A673 (cell line): ENCODE measurements around the gene DLG2. TPM values are rescaled to one million over a fixed set of nuclear protein-coding genes. Genes with fewer than 3 reads are reported as not detected.

Experiments
- BruUV-seq: library from RNA; stranded (reverse); fragments of 400-500 nt; replicated peaks from 2 replicates; lab custom pipeline; 2021; lab: Mats Ljungman, UMichigan
- CTCF ChIA-PET: fragments of 300-600 bp; sonication (Branson Sonifier 250); formaldehyde crosslinking; loops from one replicate; lab custom pipeline; 2022; ENCODE audit warnings: antibody characterized with exemption; lab: Charles Lee
- POLR2A ChIA-PET: fragments of 300-600 bp; sonication (Branson Sonifier 250); formaldehyde crosslinking; loops from one replicate; lab custom pipeline; 2022; ENCODE audit warnings: antibody characterized with exemption; ENCODE audit not compliant: low non-redundant PET; lab: Charles Lee
- DNase-seq: peaks from one replicate; pipeline ENCODE4 v3.0.0-alpha.2; 2015; ENCODE audit warnings: low spot score
- H3K27ac ChIP-seq: fragments of 200-600 bp; sonication (generic); 2 replicates; pipeline ENCODE4 v1.5.1; 2016; ENCODE audit warnings: mixed run types, low read depth, mild to moderate bottlenecking, mixed read lengths, antibody characterized with exemption, low read length; ENCODE audit not compliant: poor library complexity, severe bottlenecking
- H3K27me3 ChIP-seq: fragments of 200-600 bp; sonication (generic); replicated peaks from 2 replicates; pipeline ENCODE4 v1.6.1; 2017; ENCODE audit warnings: mixed run types, low read depth, mild to moderate bottlenecking, mixed read lengths, antibody characterized with exemption, low read length; ENCODE audit not compliant: insufficient read depth, poor library complexity
- H3K36me3 ChIP-seq: fragments of 200-600 bp; sonication (generic); 2 replicates; pipeline ENCODE4 v1.6.1; 2016; ENCODE audit warnings: mixed run types, mild to moderate bottlenecking, mixed read lengths, antibody characterized with exemption, low read length; ENCODE audit not compliant: insufficient read depth, poor library complexity, severe bottlenecking
- H3K4me1 ChIP-seq: fragments of 200-600 bp; sonication (generic); 2 replicates; pipeline ENCODE4 v1.6.1; 2017; ENCODE audit warnings: mixed run types, mild to moderate bottlenecking, mixed read lengths, antibody characterized with exemption, low read length; ENCODE audit not compliant: insufficient read depth, poor library complexity, severe bottlenecking
- H3K4me3 ChIP-seq: fragments of 200-600 bp; sonication (generic); 2 replicates; pipeline ENCODE4 v1.5.1; 2016; ENCODE audit warnings: low read depth, mixed run types, mild to moderate bottlenecking, mixed read lengths, low read length; ENCODE audit not compliant: poor library complexity, severe bottlenecking
- H3K9me3 ChIP-seq: fragments of 200-600 bp; sonication (generic); 2 replicates; pipeline ENCODE4 v1.6.1; 2016; ENCODE audit warnings: mixed run types, low read depth, mild to moderate bottlenecking, mixed read lengths, antibody characterized with exemption, low read length; ENCODE audit not compliant: poor library complexity, severe bottlenecking
- EZH2 ChIP-seq: fragments of 200-600 bp; sonication (generic); IDR thresholded peaks from 2 replicates; pipeline ENCODE4 v1.6.1; 2017; ENCODE audit warnings: borderline replicate concordance, low read depth, mild to moderate bottlenecking, mixed read lengths, antibody characterized with exemption, low read length; ENCODE audit not compliant: poor library complexity, severe bottlenecking
- intact Hi-C: fragments of 100-400 bp; cut with micrococcal nuclease; formaldehyde crosslinking; loops from one replicate; pipeline ENCODE4 v1.10.0; 2022; ENCODE audit not compliant: unreplicated experiment
- total RNA-seq: library from RNA; stranded (reverse); gene quantifications from 2 replicates; pipeline ENCODE4 v1.2.3, GENCODE V29; 2021
- TF ChIP-seq, protein P1 (sequence below): fragments of 300-800, 200-600 bp; sonication (generic); conservative IDR thresholded peaks from 2 replicates; pipeline ENCODE4 v1.5.1; 2017; ENCODE audit warnings: low read depth, mild to moderate bottlenecking, antibody characterized with exemption, low read length, moderate library complexity, mixed read lengths

Gene DLG2
- total RNA-seq, 1 experiment from 2014 or later: 277 TPM

DNA sequence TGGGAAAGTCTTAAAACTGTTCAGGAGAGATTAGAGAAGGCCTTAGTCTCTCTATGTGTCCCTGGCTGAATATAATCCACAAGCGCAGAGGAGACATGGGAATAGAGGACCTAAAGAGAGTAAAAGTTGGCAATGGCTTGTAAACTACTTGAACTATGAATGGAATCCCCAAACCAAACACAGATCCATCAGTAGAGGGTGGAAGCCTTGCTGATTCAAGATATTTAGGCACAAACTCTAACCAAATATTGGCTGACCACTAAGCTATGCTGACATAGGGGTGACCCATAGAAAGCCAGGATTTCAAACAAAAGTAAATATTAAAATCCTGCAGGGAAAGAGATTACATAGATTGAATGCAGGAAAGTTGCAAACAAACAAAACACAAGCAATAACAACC, 439.2 kb downstream of the DLG2 start:
- no peak for DNase-seq
- Histone ChIP-seq H3K4me1 (no peaks in the 10 kb centered on the region), H3K4me3 (no peak overlapping the region), H3K27me3 (no peaks in the 10 kb centered on the region), H3K27ac (no peak overlapping the region), H3K36me3 (no peaks in the 10 kb centered on the region), H3K9me3 (no peaks in the 10 kb centered on the region)
- intact Hi-C loops: no loop called here
- no TSS peak for BruUV-seq
- TF ChIP-seq, protein P1, sequence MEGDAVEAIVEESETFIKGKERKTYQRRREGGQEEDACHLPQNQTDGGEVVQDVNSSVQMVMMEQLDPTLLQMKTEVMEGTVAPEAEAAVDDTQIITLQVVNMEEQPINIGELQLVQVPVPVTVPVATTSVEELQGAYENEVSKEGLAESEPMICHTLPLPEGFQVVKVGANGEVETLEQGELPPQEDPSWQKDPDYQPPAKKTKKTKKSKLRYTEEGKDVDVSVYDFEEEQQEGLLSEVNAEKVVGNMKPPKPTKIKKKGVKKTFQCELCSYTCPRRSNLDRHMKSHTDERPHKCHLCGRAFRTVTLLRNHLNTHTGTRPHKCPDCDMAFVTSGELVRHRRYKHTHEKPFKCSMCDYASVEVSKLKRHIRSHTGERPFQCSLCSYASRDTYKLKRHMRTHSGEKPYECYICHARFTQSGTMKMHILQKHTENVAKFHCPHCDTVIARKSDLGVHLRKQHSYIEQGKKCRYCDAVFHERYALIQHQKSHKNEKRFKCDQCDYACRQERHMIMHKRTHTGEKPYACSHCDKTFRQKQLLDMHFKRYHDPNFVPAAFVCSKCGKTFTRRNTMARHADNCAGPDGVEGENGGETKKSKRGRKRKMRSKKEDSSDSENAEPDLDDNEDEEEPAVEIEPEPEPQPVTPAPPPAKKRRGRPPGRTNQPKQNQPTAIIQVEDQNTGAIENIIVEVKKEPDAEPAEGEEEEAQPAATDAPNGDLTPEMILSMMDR: no peak
- no peak for TF ChIP-seq EZH2
- CTCF ChIA-PET: no interaction called here
- POLR2A ChIA-PET: no interaction called here

DNA sequence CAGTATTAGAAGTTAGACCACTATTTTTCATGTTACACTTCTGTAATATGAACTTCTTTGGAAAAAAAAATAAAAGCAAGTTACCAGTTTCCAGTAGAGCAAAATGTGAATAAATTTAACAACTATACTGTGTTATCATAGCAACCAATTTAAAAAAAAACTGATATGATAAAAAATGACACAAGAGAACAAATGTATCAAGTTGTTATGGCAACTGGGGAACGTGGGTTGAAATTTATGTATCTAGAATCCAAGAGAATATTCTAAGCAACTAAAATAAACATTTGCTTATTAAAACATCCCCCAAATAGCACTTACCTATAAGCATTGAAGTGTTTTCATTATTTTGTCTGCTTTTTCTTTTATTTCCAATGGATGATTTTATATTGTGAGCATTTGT, 442.4 kb downstream of the DLG2 start:
- H3K4me1 ChIP-seq: peaks cover 2% of the 10 kb centered on the region
- no peaks in the 10 kb centered on the region for H3K9me3 ChIP-seq
- no peak for DNase-seq
- POLR2A ChIA-PET: no interaction called here
- no peak overlapping the region for H3K4me3 ChIP-seq
- H3K36me3 ChIP-seq: no peaks in the 10 kb centered on the region
- no peak for TF ChIP-seq EZH2
- TF ChIP-seq, protein P1: no peak
- CTCF ChIA-PET: no interaction called here
- BruUV-seq: no TSS peak
- no peak overlapping the region for H3K27ac ChIP-seq
- intact Hi-C loops: no loop called here
- no peaks in the 10 kb centered on the region for H3K27me3 ChIP-seq

DNA sequence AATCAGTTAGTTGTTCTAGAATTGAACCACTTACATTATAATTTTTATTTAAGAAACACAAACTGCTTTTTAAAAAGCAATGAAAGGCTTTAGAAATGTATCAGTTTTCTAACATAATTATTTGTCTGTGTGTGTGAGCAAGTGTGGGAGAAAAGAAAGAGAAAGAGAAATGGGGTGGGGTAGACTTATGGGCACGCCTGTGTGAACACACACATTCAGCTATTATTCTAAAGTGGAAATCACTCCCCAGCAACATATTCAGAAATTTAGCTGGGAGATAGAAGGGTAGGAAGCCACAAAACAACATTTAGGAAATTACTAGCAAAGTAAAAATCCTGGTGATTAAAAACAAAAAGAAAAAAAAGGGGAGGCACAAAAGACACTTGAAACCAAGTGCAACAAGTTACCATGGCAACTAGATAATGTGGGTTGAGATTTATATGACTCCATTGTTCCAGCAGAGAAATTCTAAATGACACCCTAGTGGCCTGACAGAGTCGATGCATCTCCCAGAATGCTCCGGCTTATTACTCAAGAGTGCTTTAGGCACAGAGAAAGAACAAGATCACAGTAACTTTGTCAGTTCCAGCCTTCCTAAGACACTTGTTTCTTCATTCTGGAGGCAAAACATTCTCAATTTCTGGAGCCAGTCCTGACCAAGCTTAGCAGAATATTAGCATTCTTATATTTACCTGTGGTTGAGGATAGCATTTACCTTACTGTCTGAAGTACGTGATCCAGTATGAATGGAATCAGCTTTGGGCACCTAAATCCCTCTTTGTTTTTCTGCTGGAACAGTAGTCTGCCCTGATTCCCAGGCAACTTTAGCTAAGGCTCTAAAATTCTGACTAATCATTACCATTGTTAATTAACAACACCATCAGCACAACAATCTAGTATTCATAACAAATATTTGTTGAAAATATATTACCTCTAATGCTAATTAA, 444.4 kb downstream of the DLG2 start:
- ChIA-PET CTCF (no interaction called here), POLR2A (no interaction called here)
- Histone ChIP-seq H3K9me3 (no peaks in the 10 kb centered on the region), H3K27me3 (no peaks in the 10 kb centered on the region), H3K4me3 (no peak overlapping the region), H3K27ac (no peak overlapping the region), H3K4me1 (peaks cover 2% of the 10 kb centered on the region), H3K36me3 (no peaks in the 10 kb centered on the region)
- TF ChIP-seq, protein P1: peak; percentile 63
- no peak for TF ChIP-seq EZH2
- peak; percentile 67 for DNase-seq
- intact Hi-C loops: no loop called here
- BruUV-seq: no TSS peak
